Fibroblast of lung (primary cell): ENCODE data around the gene MAPKAPK2. TPM values are rescaled to one million over a fixed set of nuclear protein-coding genes. Genes with fewer than 3 reads are reported as not detected.

ENCODE experiments used
- DNase-seq, 2 donors: peaks; one replicate each; pipeline versions ENCODE4 v3.0.0 to v3.0.0-alpha.2; 2010; ENCODE audit warnings: low read depth in 2 of 2
- H2AFZ ChIP-seq: 2 replicates; pipeline ENCODE4 v1.5.1; 2012; ENCODE audit warnings: low read length, control low read depth, inconsistent platforms
- H3K27ac ChIP-seq: 2 replicates; pipeline ENCODE4 v1.5.1; 2011; ENCODE audit warnings: low read length, control low read depth; ENCODE audit not compliant: insufficient read depth
- H3K27me3 ChIP-seq: 2 replicates; pipeline ENCODE4 v1.5.1; 2011; ENCODE audit warnings: mild to moderate bottlenecking, low read length; ENCODE audit not compliant: control insufficient read depth, insufficient read depth
- H3K36me3 ChIP-seq: 2 replicates; pipeline ENCODE4 v1.5.1; 2011; ENCODE audit warnings: low read length; ENCODE audit not compliant: control insufficient read depth, insufficient read depth
- H3K4me1 ChIP-seq: 2 replicates; pipeline ENCODE4 v1.5.1; 2011; ENCODE audit warnings: low read length; ENCODE audit not compliant: control insufficient read depth, insufficient read depth; ENCODE audit errors: extremely low read depth
- H3K4me2 ChIP-seq: 2 replicates; pipeline ENCODE4 v1.5.1; 2011; ENCODE audit warnings: low read length, control low read depth; ENCODE audit not compliant: insufficient read depth; ENCODE audit errors: extremely low read depth
- H3K4me3 ChIP-seq, 4 experiments: fragments of 200-600 bp in 1 of 4; sonication (generic) in 1 of 4; replicated peaks in 1 of 4; 2 replicates each; pipeline ENCODE4 v1.5.1; 2011 to 2016; ENCODE audit warnings: low read length in 4 of 4, low read depth in 3 of 4, mild to moderate bottlenecking in 3 of 4, control low read depth in 2 of 4, inconsistent platforms in 1 of 4, mixed read lengths in 1 of 4; ENCODE audit not compliant: insufficient read depth in 1 of 4; ENCODE audit errors: control extremely low read depth in 1 of 4
- H3K79me2 ChIP-seq: 2 replicates; pipeline ENCODE4 v1.5.1; 2012; ENCODE audit warnings: mild to moderate bottlenecking, low read length, inconsistent platforms; ENCODE audit not compliant: control insufficient read depth, insufficient read depth
- H3K9ac ChIP-seq: 2 replicates; pipeline ENCODE4 v1.5.1; 2011; ENCODE audit warnings: mild to moderate bottlenecking, low read length, control low read depth; ENCODE audit not compliant: insufficient read depth
- H3K9me3 ChIP-seq: 2 replicates; pipeline ENCODE4 v1.5.1; 2012; ENCODE audit warnings: low read depth, low read length; ENCODE audit not compliant: control insufficient read depth, insufficient read depth
- H4K20me1 ChIP-seq: 2 replicates; pipeline ENCODE4 v1.5.1; 2011; ENCODE audit warnings: low read length; ENCODE audit not compliant: control insufficient read depth, insufficient read depth; ENCODE audit errors: extremely low read depth
- EZH2 ChIP-seq: IDR thresholded peaks from 2 replicates; pipeline ENCODE4 v1.5.1; 2012; ENCODE audit warnings: low read length, control low read depth, mild to moderate bottlenecking; ENCODE audit errors: missing control alignments
- polyA plus RNA-seq, 2 donors: library from polyadenylated mRNA; depleted of rRNA in 1 of 2; stranded (reverse) in 1 of 2; unstranded in 1 of 2; fragments of >200 nt; gene quantifications; 2 replicates each; pipeline ENCODE4 v1.2.1, GENCODE V29; 2011 to 2012; ENCODE audit warnings: missing spikeins in 1 of 2
- total RNA-seq: library from RNA; depleted of rRNA; stranded (reverse); fragments of >200 nt; gene quantifications from 2 replicates; pipeline ENCODE4 v1.2.1, GENCODE V29; 2014
- TF ChIP-seq, protein P1 (sequence below), 2 donors: IDR thresholded peaks in 1 of 2; conservative IDR thresholded peaks in 1 of 2; 1 replicate in 1 of 2; 2 replicates in 1 of 2; pipeline ENCODE4 v1.5.1; 2011 to 2012; ENCODE audit warnings: low read length in 2 of 2, control low read depth in 1 of 2, inconsistent platforms in 1 of 2, low read depth in 1 of 2, mild to moderate bottlenecking in 1 of 2

Gene MAPKAPK2
- total and polyA plus RNA-seq, 2 donors (not counting 1 experiment from before 2014, with no cell fraction given): 51.9 to 85.7 TPM

DNA sequence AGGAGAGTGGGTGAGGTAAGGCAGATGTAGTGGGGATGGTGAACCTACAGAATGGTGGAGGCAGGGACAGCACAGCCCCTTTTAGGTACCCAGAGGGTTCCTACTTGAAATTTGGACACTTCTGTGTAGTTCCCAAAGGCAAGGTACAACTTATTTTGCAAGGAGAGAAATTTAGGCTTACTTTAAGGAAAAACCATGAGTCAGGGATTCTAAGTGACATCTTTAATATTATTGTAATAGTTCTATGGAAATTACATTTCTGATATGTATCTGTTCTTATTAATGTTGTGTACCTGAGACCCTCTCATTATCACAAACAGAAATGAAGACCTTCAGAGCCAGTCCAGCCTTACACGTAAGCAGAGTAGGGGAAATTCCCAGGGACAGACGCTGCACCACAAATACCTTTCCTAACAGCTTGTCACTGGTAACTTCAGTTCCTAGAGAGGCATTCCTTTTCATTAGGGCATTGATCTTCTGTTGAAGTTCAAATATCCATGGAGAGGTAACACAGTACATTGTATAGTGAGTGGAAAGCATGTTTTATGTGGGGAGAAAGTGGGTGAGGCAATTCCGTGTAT lies 41.5 kb upstream of the MAPKAPK2 start:
- Histone ChIP-seq H3K4me2 (no peak overlapping the region), H3K79me2 (no peaks in the 10 kb centered on the region), H3K4me3 (no peak overlapping the region), H2AFZ (no peak overlapping the region), H3K9me3 (no peaks in the 10 kb centered on the region), H3K9ac (no peak overlapping the region), H3K36me3 (peaks cover 1% of the 10 kb centered on the region), H4K20me1 (no peaks in the 10 kb centered on the region), H3K4me1 (peaks cover 3% of the 10 kb centered on the region), H3K27me3 (no peaks in the 10 kb centered on the region), H3K27ac (no peak overlapping the region)
- DNase-seq: no peak
- no peak for TF ChIP-seq EZH2
- TF ChIP-seq, protein P1, sequence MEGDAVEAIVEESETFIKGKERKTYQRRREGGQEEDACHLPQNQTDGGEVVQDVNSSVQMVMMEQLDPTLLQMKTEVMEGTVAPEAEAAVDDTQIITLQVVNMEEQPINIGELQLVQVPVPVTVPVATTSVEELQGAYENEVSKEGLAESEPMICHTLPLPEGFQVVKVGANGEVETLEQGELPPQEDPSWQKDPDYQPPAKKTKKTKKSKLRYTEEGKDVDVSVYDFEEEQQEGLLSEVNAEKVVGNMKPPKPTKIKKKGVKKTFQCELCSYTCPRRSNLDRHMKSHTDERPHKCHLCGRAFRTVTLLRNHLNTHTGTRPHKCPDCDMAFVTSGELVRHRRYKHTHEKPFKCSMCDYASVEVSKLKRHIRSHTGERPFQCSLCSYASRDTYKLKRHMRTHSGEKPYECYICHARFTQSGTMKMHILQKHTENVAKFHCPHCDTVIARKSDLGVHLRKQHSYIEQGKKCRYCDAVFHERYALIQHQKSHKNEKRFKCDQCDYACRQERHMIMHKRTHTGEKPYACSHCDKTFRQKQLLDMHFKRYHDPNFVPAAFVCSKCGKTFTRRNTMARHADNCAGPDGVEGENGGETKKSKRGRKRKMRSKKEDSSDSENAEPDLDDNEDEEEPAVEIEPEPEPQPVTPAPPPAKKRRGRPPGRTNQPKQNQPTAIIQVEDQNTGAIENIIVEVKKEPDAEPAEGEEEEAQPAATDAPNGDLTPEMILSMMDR (conservative IDR thresholded peaks at IDR 0.05 in 1 of 2, IDR thresholded peaks at IDR 0.05 in 1 of 2; ENCODE audit: low read depth in 1 of 2, low read length in 2 of 2): no peak

DNA sequence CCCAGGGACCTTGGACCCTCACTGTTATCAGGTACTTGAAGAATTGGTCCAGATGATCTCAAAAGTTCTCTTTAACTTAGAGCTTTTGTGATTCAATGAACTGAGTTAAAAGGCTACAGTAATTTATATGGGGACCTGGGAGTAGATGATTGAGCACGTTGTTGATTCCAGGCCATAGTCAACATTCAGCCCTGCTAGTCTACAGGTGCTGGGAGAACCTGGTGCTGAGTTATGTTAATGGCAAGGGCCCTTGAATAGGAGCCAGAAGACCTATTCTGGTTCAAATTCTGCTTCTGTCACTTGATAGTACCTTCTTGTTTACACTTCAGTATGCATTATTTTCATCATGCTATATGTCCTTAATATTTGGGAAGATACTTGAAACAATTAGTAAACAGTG lies 38.2 kb upstream of the MAPKAPK2 start:
- TF ChIP-seq, protein P1 (conservative IDR thresholded peaks at IDR 0.05 in 1 of 2, IDR thresholded peaks at IDR 0.05 in 1 of 2; ENCODE audit: low read depth in 1 of 2, low read length in 2 of 2): no peak
- no peak for TF ChIP-seq EZH2
- no peaks in the 10 kb centered on the region for H3K79me2 ChIP-seq

DNA sequence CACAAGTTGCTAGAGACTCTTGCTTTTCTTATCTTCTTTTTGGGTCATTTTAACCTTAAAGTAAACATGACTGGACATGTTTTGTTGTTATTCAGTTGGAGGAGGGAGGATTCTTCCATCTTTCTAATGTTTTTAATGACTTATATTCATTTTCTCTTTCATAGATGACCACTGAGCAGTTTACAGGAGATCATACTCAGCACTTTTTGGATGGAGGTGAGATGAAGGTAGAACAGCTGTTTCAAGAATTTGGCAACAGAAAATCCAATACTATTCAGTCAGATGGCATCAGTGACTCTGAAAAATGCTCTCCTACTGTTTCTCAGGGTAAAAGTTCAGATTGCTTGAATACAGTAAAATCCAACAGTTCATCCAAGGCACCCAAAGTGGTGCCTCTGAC lies 37.5 kb upstream of the MAPKAPK2 start:
- Histone ChIP-seq H3K27me3 (no peaks in the 10 kb centered on the region), H3K4me3 (no peak overlapping the region), H2AFZ (no peak overlapping the region), H3K4me2 (no peak overlapping the region), H3K9me3 (no peaks in the 10 kb centered on the region), H3K79me2 (no peaks in the 10 kb centered on the region), H4K20me1 (no peaks in the 10 kb centered on the region), H3K27ac (no peak overlapping the region), H3K36me3 (peaks cover 8% of the 10 kb centered on the region), H3K4me1 (no peaks in the 10 kb centered on the region), H3K9ac (no peak overlapping the region)
- TF ChIP-seq, protein P1 (conservative IDR thresholded peaks at IDR 0.05 in 1 of 2, IDR thresholded peaks at IDR 0.05 in 1 of 2; ENCODE audit: low read depth in 1 of 2, low read length in 2 of 2): no peak
- no peak for TF ChIP-seq EZH2
- no peak for DNase-seq

More for the DNA sequence above, 38.2 kb upstream of the MAPKAPK2 start:
- DNase-seq: no peak
- no peaks in the 10 kb centered on the region for H3K27me3 ChIP-seq
- H3K36me3 ChIP-seq: peaks cover 6% of the 10 kb centered on the region
- no peak overlapping the region for H3K4me3 ChIP-seq
- no peak overlapping the region for H3K27ac ChIP-seq
- no peaks in the 10 kb centered on the region for H3K9me3 ChIP-seq
- no peaks in the 10 kb centered on the region for H4K20me1 ChIP-seq
- H3K9ac ChIP-seq: no peak overlapping the region
- no peak overlapping the region for H2AFZ ChIP-seq
- no peak overlapping the region for H3K4me2 ChIP-seq
- H3K4me1 ChIP-seq: no peaks in the 10 kb centered on the region
